ENCODE measurements around the gene IQSEC3. TPM values are rescaled to one million over a fixed set of nuclear protein-coding genes. Genes with fewer than 3 reads are reported as not detected.

IQSEC3 gene
- total RNA-seq, 1 experiment from 2014 or later: not detected

- no peak overlapping the region for H3K27ac ChIP-seq
- H3K27me3 ChIP-seq (replicated peaks): peaks cover 91% of the 10 kb centered on the region
- peaks cover 2% of the 10 kb centered on the region for H3K9me3 ChIP-seq (replicated peaks)
- H3K4me1 ChIP-seq (replicated peaks): peaks cover 19% of the 10 kb centered on the region
- H3K4me3 ChIP-seq: peak overlapping the region; percentile 32
- no peak for DNase-seq (ENCODE audit: low read depth in 1 of 2, low spot score in 2 of 2)
- no peaks in the 10 kb centered on the region for H3K36me3 ChIP-seq
Observed at GRCh38 chr12:203462-204260, 137.1 kb downstream of the IQSEC3 start.

GRCh38 chr12:204261-204678 lies 137.7 kb downstream of the IQSEC3 start:
- Histone ChIP-seq H3K4me1 (replicated peaks) (peaks cover 19% of the 10 kb centered on the region), H3K27me3 (replicated peaks) (peaks cover 87% of the 10 kb centered on the region), H3K27ac (no peak overlapping the region), H3K36me3 (no peaks in the 10 kb centered on the region), H3K4me3 (no peak overlapping the region), H3K9me3 (replicated peaks) (peaks cover 2% of the 10 kb centered on the region)
- no peak for DNase-seq (ENCODE audit: low read depth in 1 of 2, low spot score in 2 of 2)

DNA sequence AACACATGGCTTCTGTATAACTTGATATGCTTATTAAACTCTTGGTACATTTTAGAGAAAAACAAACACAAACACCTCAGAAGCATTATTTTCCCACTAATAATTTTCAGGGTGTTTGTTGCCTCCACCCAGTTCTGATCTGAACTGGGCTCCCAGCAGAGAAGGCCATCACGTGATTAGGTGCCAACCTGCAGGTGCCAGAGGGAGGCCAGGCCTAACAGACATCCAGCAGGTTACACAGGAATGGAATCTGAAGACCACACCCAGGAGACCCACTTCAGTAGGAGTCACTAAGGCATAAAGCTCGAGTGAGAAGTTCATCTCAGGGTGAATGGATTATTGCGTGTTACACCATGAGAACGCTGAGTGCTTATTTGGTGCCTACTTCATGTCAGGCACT lies 138.5 kb downstream of the IQSEC3 start:
- no peaks in the 10 kb centered on the region for H3K36me3 ChIP-seq
- H3K4me3 ChIP-seq: no peak overlapping the region
- peaks cover 87% of the 10 kb centered on the region for H3K27me3 ChIP-seq (replicated peaks)
- peaks cover 2% of the 10 kb centered on the region for H3K9me3 ChIP-seq (replicated peaks)
- no peak overlapping the region for H3K27ac ChIP-seq
- no peak for DNase-seq (ENCODE audit: low read depth in 1 of 2, low spot score in 2 of 2)
- peaks cover 12% of the 10 kb centered on the region for H3K4me1 ChIP-seq (replicated peaks)

DNA sequence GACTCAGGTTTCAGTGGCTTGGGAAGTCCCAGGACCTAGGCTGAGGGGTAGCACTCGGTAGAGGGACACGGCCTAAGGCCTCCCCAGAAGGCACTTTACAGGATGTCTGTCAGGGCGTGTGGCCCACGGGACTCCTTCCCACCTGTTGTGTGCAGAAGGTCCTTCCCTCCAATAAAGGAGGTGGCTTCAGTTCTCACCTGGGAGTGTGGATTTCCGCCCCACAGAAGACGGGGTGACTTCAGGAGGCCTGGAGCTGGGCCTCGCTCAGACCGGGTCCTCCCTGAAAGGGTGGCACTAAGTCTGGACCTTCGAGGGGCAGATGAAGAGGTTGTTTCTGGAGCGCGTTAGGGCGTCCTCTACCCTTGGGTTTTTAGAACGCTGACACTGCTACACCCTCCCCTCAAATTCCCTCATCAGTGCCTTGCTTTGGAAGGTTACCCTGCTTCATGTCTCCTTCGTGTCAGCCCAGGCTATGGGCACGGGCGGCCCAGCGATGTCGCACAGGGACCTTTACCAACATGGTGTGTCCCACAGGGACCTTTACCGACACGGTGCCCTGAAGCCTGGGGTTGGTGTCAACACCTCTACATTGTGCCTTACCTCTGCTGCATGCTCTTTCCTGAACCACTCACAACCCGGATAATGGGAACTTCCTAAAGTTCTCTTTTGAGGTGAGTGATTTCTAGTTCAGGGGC lies 140.3 kb downstream of the IQSEC3 start:
- H3K27me3 ChIP-seq (replicated peaks): peaks cover 90% of the 10 kb centered on the region
- peaks cover 2% of the 10 kb centered on the region for H3K9me3 ChIP-seq (replicated peaks)
- H3K4me1 ChIP-seq (replicated peaks): peaks cover 12% of the 10 kb centered on the region
- H3K27ac ChIP-seq: no peak overlapping the region
- no peak overlapping the region for H3K4me3 ChIP-seq
- DNase-seq (ENCODE audit: low read depth in 1 of 2, low spot score in 2 of 2): no peak
- no peaks in the 10 kb centered on the region for H3K36me3 ChIP-seq

DNA sequence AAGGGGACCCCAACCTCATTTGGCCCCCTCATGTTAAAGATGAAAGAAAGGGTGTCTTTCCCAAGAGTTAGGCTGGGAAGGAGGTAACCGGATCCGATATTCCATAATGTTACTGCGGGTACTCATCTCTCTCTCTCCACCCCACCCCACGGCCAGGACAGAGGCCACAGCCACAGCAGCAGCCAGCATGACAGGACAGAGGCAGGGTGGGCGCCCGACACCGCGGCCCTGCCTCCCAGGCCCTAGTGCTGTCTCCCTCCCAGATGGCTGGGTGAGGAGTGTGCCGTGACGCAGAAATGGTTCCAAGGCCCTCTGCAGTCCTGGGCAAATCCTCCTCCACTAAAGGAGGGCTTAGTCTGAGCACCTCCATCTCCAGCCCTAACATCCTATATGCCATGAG lies 141.2 kb downstream of the IQSEC3 start:
- H3K4me1 ChIP-seq (replicated peaks): peaks cover 12% of the 10 kb centered on the region
- peaks cover 90% of the 10 kb centered on the region for H3K27me3 ChIP-seq (replicated peaks)
- no peak overlapping the region for H3K4me3 ChIP-seq
- peaks cover 2% of the 10 kb centered on the region for H3K9me3 ChIP-seq (replicated peaks)
- no peaks in the 10 kb centered on the region for H3K36me3 ChIP-seq
- DNase-seq (ENCODE audit: low read depth in 1 of 2, low spot score in 2 of 2): no peak
- no peak overlapping the region for H3K27ac ChIP-seq

DNA sequence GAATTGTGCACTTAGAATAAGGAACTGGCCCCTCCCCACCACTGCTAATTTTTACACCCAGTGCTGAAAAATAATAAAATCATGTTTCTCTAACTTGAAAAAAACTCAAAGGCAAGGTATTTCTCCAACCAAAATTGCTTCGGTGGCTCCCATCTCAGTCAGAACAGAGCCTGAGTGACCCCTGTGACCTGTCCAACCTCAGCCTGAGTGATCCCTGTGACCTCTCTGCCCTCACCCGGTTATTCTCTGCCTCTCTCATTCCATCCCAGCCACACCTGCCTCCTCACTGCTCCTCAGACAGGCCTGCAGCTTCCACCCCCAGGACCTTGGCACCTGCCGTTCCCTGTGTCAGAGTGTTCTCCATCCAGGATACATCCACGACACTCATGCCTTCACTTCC lies 142.2 kb downstream of the IQSEC3 start:
- H3K9me3 ChIP-seq (replicated peaks): peaks cover 2% of the 10 kb centered on the region
- DNase-seq (ENCODE audit: low read depth in 1 of 2, low spot score in 2 of 2): no peak
- H3K36me3 ChIP-seq: no peaks in the 10 kb centered on the region
- H3K27me3 ChIP-seq (replicated peaks): peaks cover 88% of the 10 kb centered on the region
- peaks cover 5% of the 10 kb centered on the region for H3K4me1 ChIP-seq (replicated peaks)
- no peak overlapping the region for H3K4me3 ChIP-seq
- H3K27ac ChIP-seq: no peak overlapping the region

GRCh38 chr12:209246-209645 lies 142.7 kb downstream of the IQSEC3 start:
- Histone ChIP-seq H3K27ac (no peak overlapping the region), H3K4me1 (replicated peaks) (peaks cover under 1% of the 10 kb centered on the region), H3K4me3 (no peak overlapping the region), H3K9me3 (replicated peaks) (peaks cover 1% of the 10 kb centered on the region; the same call in 1 of the 2 replicates), H3K27me3 (replicated peaks) (peaks cover 88% of the 10 kb centered on the region), H3K36me3 (no peaks in the 10 kb centered on the region)
- no peak for DNase-seq (ENCODE audit: low read depth in 1 of 2, low spot score in 2 of 2)

- no peak overlapping the region for H3K4me3 ChIP-seq
- peaks cover 81% of the 10 kb centered on the region for H3K27me3 ChIP-seq (replicated peaks)
Observed at GRCh38 chr12:209851-210250, 143.3 kb downstream of the IQSEC3 start.

DNA sequence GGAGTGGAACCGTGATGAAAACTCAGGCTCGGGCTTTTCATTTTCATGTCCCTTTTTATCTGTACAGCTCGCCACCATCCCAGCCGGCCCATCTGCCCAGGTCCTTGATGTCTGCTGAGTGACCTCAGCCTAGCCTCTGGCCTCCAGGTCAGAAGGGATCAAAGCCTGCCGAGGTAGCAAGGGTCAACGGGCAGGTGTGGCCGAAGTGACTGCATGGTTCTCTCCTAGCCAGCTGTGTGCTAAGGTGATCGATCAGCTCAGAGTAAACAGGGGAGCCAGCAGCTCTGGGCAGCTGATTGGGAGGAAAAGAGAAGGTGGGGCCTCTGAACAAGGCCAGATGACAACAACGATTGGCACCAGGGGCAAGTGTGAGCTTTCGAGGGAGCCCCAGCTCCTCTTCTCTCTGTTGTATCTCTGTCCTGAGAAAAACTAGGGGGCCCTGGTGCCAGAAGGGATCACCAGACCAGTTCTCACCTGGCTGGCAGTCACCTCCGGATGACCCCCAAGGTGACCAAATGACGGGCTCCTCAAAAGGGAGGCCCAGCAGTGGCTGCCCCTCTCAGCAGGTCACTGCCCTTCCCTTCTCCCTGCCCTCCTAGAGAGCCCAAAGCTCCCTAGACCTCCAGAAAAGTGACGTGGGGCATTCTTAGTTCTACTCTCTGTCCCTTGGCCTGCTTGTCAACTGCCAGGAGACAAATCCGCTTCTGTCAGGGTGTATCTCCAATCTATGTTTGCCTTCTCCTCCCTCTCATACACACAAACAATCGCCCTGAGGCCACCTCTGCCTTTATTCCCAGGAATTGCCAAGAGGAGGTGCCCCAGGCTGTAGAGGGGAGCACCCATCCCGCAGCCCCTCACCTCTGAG lies 143.9 kb downstream of the IQSEC3 start:
- Histone ChIP-seq H3K4me1 (replicated peaks) (no peaks in the 10 kb centered on the region), H3K27me3 (replicated peaks) (peaks cover 78% of the 10 kb centered on the region)
- DNase-seq (ENCODE audit: low read depth in 1 of 2, low spot score in 2 of 2): no peak

More at GRCh38 chr12:209851-210250, 143.3 kb downstream of the IQSEC3 start:
- H3K9me3 ChIP-seq (replicated peaks): no peaks in the 10 kb centered on the region; the same call in 1 of the 2 replicates
- DNase-seq (ENCODE audit: low read depth in 1 of 2, low spot score in 2 of 2): no peak
- no peak overlapping the region for H3K27ac ChIP-seq
- no peaks in the 10 kb centered on the region for H3K36me3 ChIP-seq
- no peaks in the 10 kb centered on the region for H3K4me1 ChIP-seq (replicated peaks)

DNA sequence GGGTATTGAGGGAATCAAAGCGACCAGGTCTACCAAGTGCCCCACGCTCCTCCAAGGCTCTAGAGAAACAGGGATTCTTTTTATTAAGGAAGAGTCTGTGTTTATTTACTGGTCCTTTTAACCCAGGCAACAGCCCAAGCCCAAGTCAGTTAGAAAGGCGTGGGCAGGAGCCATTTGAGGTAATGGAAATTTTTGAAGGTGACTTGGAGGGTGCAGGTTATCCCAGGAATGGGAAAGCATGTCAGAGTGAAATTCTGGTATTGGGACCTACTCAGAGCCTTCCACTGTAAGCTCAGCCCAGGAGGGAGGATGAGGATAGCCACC lies 144.5 kb downstream of the IQSEC3 start:
- Histone ChIP-seq H3K27me3 (replicated peaks) (peaks cover 72% of the 10 kb centered on the region), H3K4me3 (no peak overlapping the region), H3K4me1 (replicated peaks) (no peaks in the 10 kb centered on the region), H3K36me3 (no peaks in the 10 kb centered on the region), H3K9me3 (replicated peaks) (no peaks in the 10 kb centered on the region), H3K27ac (no peak overlapping the region)
- no peak for DNase-seq (ENCODE audit: low read depth in 1 of 2, low spot score in 2 of 2)

More for the DNA sequence above, 143.9 kb downstream of the IQSEC3 start:
- H3K4me3 ChIP-seq: no peak overlapping the region
- H3K27ac ChIP-seq: no peak overlapping the region
- no peaks in the 10 kb centered on the region; the same call in 1 of the 2 replicates for H3K9me3 ChIP-seq (replicated peaks)
- H3K36me3 ChIP-seq: no peaks in the 10 kb centered on the region

- Histone ChIP-seq H3K4me3 (no peak overlapping the region), H3K27ac (no peak overlapping the region), H3K27me3 (replicated peaks) (peaks cover 71% of the 10 kb centered on the region), H3K4me1 (replicated peaks) (no peaks in the 10 kb centered on the region), H3K9me3 (replicated peaks) (no peaks in the 10 kb centered on the region), H3K36me3 (no peaks in the 10 kb centered on the region)
- DNase-seq (ENCODE audit: low read depth in 1 of 2, low spot score in 2 of 2): no peak
Observed at GRCh38 chr12:211639-212414, 145.3 kb downstream of the IQSEC3 start.

DNA sequence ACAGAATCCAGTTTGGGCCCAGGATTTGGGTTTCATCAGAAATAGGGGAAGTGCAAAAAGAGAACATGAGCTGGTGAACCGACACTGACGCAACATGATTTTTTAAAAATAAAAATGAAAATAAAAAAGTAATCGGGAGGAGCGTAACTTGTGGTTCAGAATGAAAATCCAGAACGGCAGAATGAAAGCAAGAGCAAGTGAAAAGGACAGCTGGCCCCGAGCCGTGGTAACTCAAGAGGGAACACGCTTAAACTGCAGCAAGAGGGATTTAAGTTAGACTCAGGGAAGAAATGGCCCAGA lies 145.8 kb downstream of the IQSEC3 start:
- no peak for DNase-seq (ENCODE audit: low read depth in 1 of 2, low spot score in 2 of 2)
- Histone ChIP-seq H3K27me3 (replicated peaks) (peaks cover 66% of the 10 kb centered on the region), H3K36me3 (no peaks in the 10 kb centered on the region), H3K27ac (no peak overlapping the region), H3K4me1 (replicated peaks) (no peaks in the 10 kb centered on the region), H3K9me3 (replicated peaks) (no peaks in the 10 kb centered on the region), H3K4me3 (no peak overlapping the region)
